Liver (tissue), 9 donors: ENCODE results near the gene SMG6. TPM values are rescaled to one million over a fixed set of nuclear protein-coding genes. Genes with fewer than 3 reads are reported as not detected.
"Not testable (repeated sequence)": the region's sequence is repeated elsewhere in the genome, so short reads cannot be mapped to it uniquely, and the experiment has no call there.

Experiments used
- DNase-seq: peaks from one replicate; pipeline ENCODE4 v3.0.0-alpha.2; 2017; ENCODE audit warnings: low spot score
- H3K27ac ChIP-seq, 2 donors: one replicate each; pipeline ENCODE4 v1.7.0; 2013; ENCODE audit warnings: inconsistent platforms in 2 of 2, low read length in 2 of 2, control low read depth in 1 of 2, low read depth in 1 of 2, mild to moderate bottlenecking in 1 of 2
- H3K27me3 ChIP-seq, 4 donors: one replicate each; pipeline versions ENCODE4 v1.6.1 to v1.7.0; 2013; ENCODE audit warnings: low read length in 3 of 4, inconsistent platforms in 1 of 4, mild to moderate bottlenecking in 1 of 4, moderate library complexity in 1 of 4; ENCODE audit not compliant: control insufficient read depth in 4 of 4, insufficient read depth in 4 of 4
- H3K36me3 ChIP-seq, 4 donors: one replicate each; pipeline versions ENCODE4 v1.6.1 to v1.7.0; 2013; ENCODE audit warnings: low read length in 3 of 4, mild to moderate bottlenecking in 3 of 4, low read depth in 1 of 4, moderate library complexity in 1 of 4; ENCODE audit not compliant: control insufficient read depth in 4 of 4, insufficient read depth in 3 of 4
- H3K4me1 ChIP-seq, 4 donors: one replicate each; pipeline versions ENCODE4 v1.6.1 to v1.7.0; 2013; ENCODE audit warnings: low read length in 3 of 4, mild to moderate bottlenecking in 3 of 4, moderate library complexity in 1 of 4; ENCODE audit not compliant: control insufficient read depth in 4 of 4, insufficient read depth in 4 of 4
- H3K4me3 ChIP-seq, 3 donors: one replicate each; pipeline versions ENCODE4 v1.6.1 to v1.7.0; 2013; ENCODE audit warnings: low read length in 3 of 3, control low read depth in 1 of 3, low read depth in 1 of 3, mild to moderate bottlenecking in 1 of 3
- H3K9ac ChIP-seq, 2 donors: one replicate each; pipeline ENCODE4 v1.7.0; 2013; ENCODE audit warnings: low read length in 2 of 2, mild to moderate bottlenecking in 2 of 2, moderate library complexity in 2 of 2, control low read depth in 1 of 2, low read depth in 1 of 2
- H3K9me3 ChIP-seq, 4 donors: one replicate each; pipeline versions ENCODE4 v1.6.1 to v1.7.0; 2013; ENCODE audit warnings: low read length in 3 of 4; ENCODE audit not compliant: control insufficient read depth in 4 of 4
- FOXA2 ChIP-seq: IDR thresholded peaks from 2 replicates; pipeline ENCODE4 v1.6.1; 2016; ENCODE audit warnings: antibody characterized with exemption
- GABPA ChIP-seq, 2 donors: IDR thresholded peaks in 1 of 2; conservative IDR thresholded peaks in 1 of 2; 2 replicates each; pipeline ENCODE4 v1.6.1; 2016; ENCODE audit warnings: antibody characterized with exemption in 2 of 2, mild to moderate bottlenecking in 1 of 2, moderate library complexity in 1 of 2
- HNF4A ChIP-seq, 2 donors: conservative IDR thresholded peaks; 2 replicates each; pipeline ENCODE4 v1.6.1; 2016; ENCODE audit warnings: antibody characterized with exemption in 2 of 2, mild to moderate bottlenecking in 2 of 2
- HNF4G ChIP-seq: IDR thresholded peaks from 2 replicates; pipeline ENCODE4 v1.6.1; 2016; ENCODE audit warnings: antibody characterized with exemption
- JUND ChIP-seq, 2 donors: IDR thresholded peaks; 2 replicates each; pipeline ENCODE4 v1.6.1; 2016; ENCODE audit warnings: antibody characterized with exemption in 2 of 2
- NR2F2 ChIP-seq: IDR thresholded peaks from 2 replicates; pipeline ENCODE4 v1.6.1; 2016; ENCODE audit warnings: antibody characterized with exemption
- RAD21 ChIP-seq, 2 donors: IDR thresholded peaks; 2 replicates each; pipeline ENCODE4 v1.6.1; 2016; ENCODE audit warnings: antibody characterized with exemption in 2 of 2, mild to moderate bottlenecking in 2 of 2
- RXRA ChIP-seq, 2 donors: IDR thresholded peaks; 2 replicates each; pipeline ENCODE4 v1.6.1; 2017 to 2018; ENCODE audit warnings: antibody characterized with exemption in 2 of 2, mild to moderate bottlenecking in 1 of 2
- SP1 ChIP-seq: IDR thresholded peaks from 2 replicates; pipeline ENCODE4 v1.6.1; 2018; ENCODE audit warnings: antibody characterized with exemption, mild to moderate bottlenecking
- TAF1 ChIP-seq: conservative IDR thresholded peaks from 2 replicates; pipeline ENCODE4 v1.6.1; 2016; ENCODE audit warnings: antibody characterized with exemption, mild to moderate bottlenecking
- YY1 ChIP-seq: IDR thresholded peaks from 2 replicates; pipeline ENCODE4 v1.6.1; 2016; ENCODE audit warnings: antibody characterized with exemption, mild to moderate bottlenecking
- WGBS: extraction: QIAGEN DNeasy Blood & Tissue Kit; methylation state at CpG from one replicate; pipeline ENCODE4 v1.1.7; 2013; 5-methylcytosine and 5-hydroxymethylcytosine counted together
- polyA plus RNA-seq, 2 donors: library from polyadenylated mRNA; stranded (reverse) in 1 of 2; unstranded in 1 of 2; fragments of 200-250 nt in 1 of 2; fragments of >200 nt in 1 of 2; fragmentation: Nextera tagmentation in 1 of 2; extraction: Ambion mirVana in 1 of 2; gene quantifications; one replicate each; pipeline versions ENCODE4 v1.2.1 to v1.2.3, GENCODE V29; 2013 to 2015
- total RNA-seq, 2 donors: library from RNA; depleted of rRNA; stranded (reverse); fragments of >200 nt; gene quantifications; one replicate each; pipeline ENCODE4 v1.2.3, GENCODE V29; 2014
- TF ChIP-seq, protein P1 (sequence below): IDR thresholded peaks from 2 replicates; pipeline ENCODE4 v1.6.1; 2016; ENCODE audit warnings: antibody characterized with exemption
- donor health status: healthy.
- donor health status: healthy.
- donor health status: healthy.
- donor health status: healthy.
- donor health status: healthy.

Gene SMG6
- total and polyA plus RNA-seq, 4 donors = 4.9 to 12.0 (median 8.2) TPM

DNA sequence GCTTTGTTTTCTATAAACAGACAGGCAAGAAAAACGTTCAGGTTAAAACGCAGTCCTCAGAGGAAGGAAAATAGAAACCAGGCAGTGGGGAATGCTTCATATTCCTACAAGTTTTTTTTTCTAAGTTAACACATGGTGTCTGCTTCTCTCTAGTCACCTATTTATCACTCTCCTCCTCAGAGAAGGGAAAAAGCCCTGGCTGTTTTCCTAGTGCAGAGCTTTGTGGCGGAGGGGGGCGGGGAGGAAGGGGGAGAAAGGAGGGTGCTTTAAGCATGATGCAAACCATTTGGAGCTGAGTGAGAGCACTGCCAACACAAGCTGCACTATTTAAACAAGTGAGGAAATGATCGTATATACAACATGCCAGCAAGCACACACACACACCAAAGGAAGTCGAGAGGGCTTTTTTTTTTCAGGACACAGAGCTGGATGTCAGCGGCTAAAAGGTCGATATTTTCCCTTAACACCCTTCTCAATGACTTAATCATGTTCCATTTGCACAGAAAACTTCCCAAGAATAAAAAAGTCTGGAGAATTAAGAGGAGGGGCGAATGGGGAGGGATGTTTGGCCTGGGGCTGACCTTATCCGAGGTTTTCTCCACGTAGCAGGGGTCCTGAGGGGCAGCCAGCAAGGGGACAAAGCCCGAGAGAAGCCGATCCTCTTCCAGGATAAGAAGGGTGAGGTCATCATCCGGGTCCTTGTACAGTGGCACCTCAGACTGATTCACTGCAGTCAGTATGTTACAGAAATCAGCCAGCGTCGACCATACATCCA lies 131.3 kb downstream of the SMG6 start (continued):
- TF ChIP-seq HNF4A (conservative IDR thresholded peaks at IDR 0.05) (peak; percentile 24 to 34), GABPA (IDR thresholded peaks at IDR 0.05 in 1 of 2, conservative IDR thresholded peaks at IDR 0.05 in 1 of 2) (peak; percentile 29 to 31), SP1 (peak; percentile 72), RXRA (IDR thresholded peaks at IDR 0.05) (peak; percentile 78 to 80), JUND (IDR thresholded peaks at IDR 0.05) (peak; percentile 39 to 57), YY1 (no peak), RAD21 (IDR thresholded peaks at IDR 0.05) (peak; percentile 51 to 58), FOXA2 (no peak), TAF1 (peak; percentile 12)
- TF ChIP-seq, protein P1, sequence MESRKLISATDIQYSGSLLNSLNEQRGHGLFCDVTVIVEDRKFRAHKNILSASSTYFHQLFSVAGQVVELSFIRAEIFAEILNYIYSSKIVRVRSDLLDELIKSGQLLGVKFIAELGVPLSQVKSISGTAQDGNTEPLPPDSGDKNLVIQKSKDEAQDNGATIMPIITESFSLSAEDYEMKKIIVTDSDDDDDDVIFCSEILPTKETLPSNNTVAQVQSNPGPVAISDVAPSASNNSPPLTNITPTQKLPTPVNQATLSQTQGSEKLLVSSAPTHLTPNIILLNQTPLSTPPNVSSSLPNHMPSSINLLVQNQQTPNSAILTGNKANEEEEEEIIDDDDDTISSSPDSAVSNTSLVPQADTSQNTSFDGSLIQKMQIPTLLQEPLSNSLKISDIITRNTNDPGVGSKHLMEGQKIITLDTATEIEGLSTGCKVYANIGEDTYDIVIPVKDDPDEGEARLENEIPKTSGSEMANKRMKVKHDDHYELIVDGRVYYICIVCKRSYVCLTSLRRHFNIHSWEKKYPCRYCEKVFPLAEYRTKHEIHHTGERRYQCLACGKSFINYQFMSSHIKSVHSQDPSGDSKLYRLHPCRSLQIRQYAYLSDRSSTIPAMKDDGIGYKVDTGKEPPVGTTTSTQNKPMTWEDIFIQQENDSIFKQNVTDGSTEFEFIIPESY = peak; percentile 19

DNA sequence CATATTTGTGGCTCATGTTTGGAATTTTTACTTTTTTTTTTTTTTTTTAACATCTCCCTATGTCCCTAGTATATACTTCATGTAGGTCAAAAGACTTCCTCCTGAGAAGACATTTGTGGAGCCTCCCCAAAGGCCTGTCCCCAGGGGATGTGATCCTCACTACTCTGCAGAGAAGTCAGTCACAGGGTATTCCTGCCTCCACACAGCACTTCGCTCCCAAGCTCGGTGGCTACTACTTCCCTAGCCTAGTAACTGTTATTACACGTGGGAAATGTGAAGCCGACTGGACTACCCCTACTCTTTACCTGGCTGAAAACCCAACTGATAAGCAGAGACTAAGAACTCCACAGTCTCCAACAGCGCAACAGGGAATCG lies 131.9 kb downstream of the SMG6 start:
- no peak for DNase-seq
- Histone ChIP-seq H3K4me3 (no peak overlapping the region), H3K36me3 (peaks cover 0 to 4% (median 2%) of the 10 kb centered on the region in 4 donors), H3K27me3 (no peaks in the 10 kb centered on the region), H3K27ac (peak overlapping the region; percentile 61 to 74), H3K4me1 (peaks cover 8 to 47% (median 36%) of the 10 kb centered on the region in 4 donors), H3K9ac (peak overlapping the region; percentile 26 to 42), H3K9me3 (no peaks in the 10 kb centered on the region)
- WGBS = 40% methylated on average over 6 of the region's 6 CpGs
- no peak for TF ChIP-seq JUND (IDR thresholded peaks at IDR 0.05)
- TF ChIP-seq TAF1 = no peak
- no peak for TF ChIP-seq RXRA (IDR thresholded peaks at IDR 0.05)
- TF ChIP-seq HNF4A (conservative IDR thresholded peaks at IDR 0.05) = no peak
- TF ChIP-seq FOXA2 = no peak
- no peak for TF ChIP-seq HNF4G
- no peak for TF ChIP-seq YY1

DNA sequence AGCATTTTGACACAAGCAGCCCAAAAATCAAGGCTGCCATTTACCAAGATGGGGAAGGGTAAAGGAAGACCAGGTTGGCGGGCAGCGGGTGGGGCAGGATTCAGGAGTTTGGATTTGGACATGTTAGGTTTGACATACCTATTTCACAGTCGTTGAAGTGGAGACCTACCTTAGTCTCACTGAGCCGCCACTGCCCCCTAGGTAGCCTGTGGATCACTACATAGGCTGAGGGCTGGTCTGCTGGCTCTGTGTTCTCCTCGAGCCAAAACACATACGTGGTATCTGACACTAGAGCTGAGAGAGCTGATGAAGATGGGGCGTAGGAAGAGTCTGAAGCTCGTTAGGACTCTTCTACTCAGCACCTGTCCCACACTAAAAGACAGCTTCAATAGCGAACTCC lies 133.6 kb downstream of the SMG6 start:
- H3K9me3 ChIP-seq = no peaks in the 10 kb centered on the region
- WGBS = 90% methylated on average over 9 of the region's 9 CpGs
- no peak for DNase-seq
- H3K36me3 ChIP-seq = peaks cover 0 to 4% (median 2%) of the 10 kb centered on the region in 4 donors
- H3K4me1 ChIP-seq = peaks cover 8 to 32% (median 25%) of the 10 kb centered on the region in 4 donors
- TF ChIP-seq RAD21 (IDR thresholded peaks at IDR 0.05) = peak in 1 of 2 donors; percentile 41
- TF ChIP-seq NR2F2 = no peak
- H3K9ac ChIP-seq = no peak overlapping the region
- H3K27ac ChIP-seq = no peak overlapping the region
- no peak overlapping the region for H3K4me3 ChIP-seq
- no peaks in the 10 kb centered on the region for H3K27me3 ChIP-seq

DNA sequence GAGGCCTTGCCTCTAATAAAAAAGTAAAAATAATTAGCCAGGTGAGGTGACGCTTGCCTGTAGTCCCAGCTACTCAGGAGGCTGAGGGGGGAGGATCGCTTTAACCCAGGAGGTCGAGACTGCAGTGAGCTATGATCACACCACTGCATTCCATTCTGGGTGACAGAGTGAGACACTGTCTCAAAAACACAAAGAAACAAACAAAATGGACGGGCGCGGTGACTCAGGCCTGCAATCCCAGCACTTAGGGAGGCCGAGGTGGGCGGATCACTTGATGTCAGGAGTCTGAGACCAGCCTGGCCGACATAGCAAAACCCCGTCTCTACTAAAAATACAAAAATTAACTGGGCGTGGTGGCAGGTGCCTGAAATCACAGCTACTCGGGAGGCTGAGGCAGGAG lies 137.9 kb downstream of the SMG6 start:
- WGBS = 96% methylated on average over 12 of the region's 12 CpGs
- H3K9ac ChIP-seq, DNase-seq, H3K4me3 ChIP-seq, H3K36me3 ChIP-seq, H3K27me3 ChIP-seq, H3K9me3 ChIP-seq, H3K27ac ChIP-seq, H3K4me1 ChIP-seq: not testable (repeated sequence)
